B cell (primary cell): ENCODE measurements around the gene LRRIQ3. TPM values are rescaled to one million over a fixed set of nuclear protein-coding genes. Genes with fewer than 3 reads are reported as not detected.

Experiments
- ATAC-seq: fragments of 200-7000 bp; cut with Tn5 transposase; one replicate; pipeline ENCODE4 v1.10.0; 2021; ENCODE audit warnings: low read depth, mild to moderate bottlenecking, moderate number of reproducible peaks, moderate library complexity
- CTCF ChIA-PET: fragments of 350-600 bp; sonication (Branson Sonifier 250); formaldehyde crosslinking; loops from one replicate; lab custom pipeline; 2021; ENCODE audit warnings: antibody characterized with exemption, inconsistent platforms; lab: Charles Lee
- POLR2A ChIA-PET: fragments of 350-600 bp; sonication (Branson Sonifier 250); formaldehyde crosslinking; loops from one replicate; lab custom pipeline; 2021; ENCODE audit warnings: antibody characterized with exemption; lab: Charles Lee
- DNase-seq: peaks from one replicate; pipeline ENCODE4 v3.0.0; 2013
- H2AFZ ChIP-seq: 2 replicates; pipeline ENCODE4 v1.6.1; 2012; ENCODE audit warnings: mild to moderate bottlenecking, low read depth, low read length; ENCODE audit not compliant: insufficient read depth, poor library complexity, severe bottlenecking
- H3K27ac ChIP-seq, 2 donors: 1 replicate in 1 of 2; 2 replicates in 1 of 2; pipeline ENCODE4 v1.5.1; 2012 to 2013; ENCODE audit warnings: low read length in 2 of 2, mild to moderate bottlenecking in 2 of 2, moderate library complexity in 1 of 2
- H3K27me3 ChIP-seq, 4 experiments: fragments of 200-600 bp in 1 of 4; sonication (generic) in 1 of 4; replicated peaks in 1 of 4; 1 replicate in 2 of 4; 2 replicates in 2 of 4; pipeline versions ENCODE4 v1.6.1 to v1.7.0; 2013 to 2016; ENCODE audit warnings: low read length in 3 of 4, mild to moderate bottlenecking in 2 of 4, mixed read lengths in 1 of 4, moderate library complexity in 1 of 4; ENCODE audit not compliant: insufficient read depth in 4 of 4, control insufficient read depth in 3 of 4; ENCODE audit errors: control extremely low read depth in 1 of 4
- H3K36me3 ChIP-seq, 2 experiments: replicated peaks in 1 of 2; 1 replicate in 1 of 2; 2 replicates in 1 of 2; pipeline versions ENCODE4 v1.6.1 to v1.7.1; 2013; ENCODE audit warnings: low read length in 1 of 2; ENCODE audit not compliant: insufficient read depth in 2 of 2, control insufficient read depth in 1 of 2; ENCODE audit errors: control extremely low read depth in 1 of 2, extremely low read depth in 1 of 2
- H3K4me1 ChIP-seq, 2 donors: fragments of 200-600 bp in 1 of 2; sonication (generic) in 1 of 2; 1 replicate in 1 of 2; 2 replicates in 1 of 2; pipeline versions ENCODE4 v1.5.1 to v1.6.1; 2013 to 2017; ENCODE audit warnings: low read length in 2 of 2; ENCODE audit not compliant: control insufficient read depth in 2 of 2, insufficient read depth in 2 of 2
- H3K4me2 ChIP-seq: replicated peaks from 2 replicates; pipeline ENCODE3; 2012; ENCODE audit warnings: mild to moderate bottlenecking, low read depth, low read length; ENCODE audit not compliant: poor library complexity, severe bottlenecking
- H3K4me3 ChIP-seq, 5 experiments: fragments of 200-600 bp in 1 of 5; sonication (generic) in 1 of 5; 1 replicate in 3 of 5; 2 replicates in 2 of 5; pipeline versions ENCODE4 v1.5.1 to v1.7.0; 2011 to 2016; ENCODE audit warnings: low read length in 4 of 5, mild to moderate bottlenecking in 4 of 5, low read depth in 2 of 5, control low read depth in 1 of 5, moderate library complexity in 1 of 5; ENCODE audit not compliant: insufficient read depth in 1 of 5; ENCODE audit errors: control extremely low read depth in 1 of 5, extremely low read depth in 1 of 5
- H3K79me2 ChIP-seq: fragments of 200-600 bp; sonication (generic); one replicate; pipeline ENCODE4 v1.6.0; 2016; ENCODE audit warnings: low read length; ENCODE audit not compliant: control insufficient read depth, insufficient read depth
- H3K9ac ChIP-seq: fragments of 200-600 bp; sonication (generic); 2 replicates; pipeline ENCODE4 v1.6.1; 2017; ENCODE audit warnings: mild to moderate bottlenecking, low read length, moderate library complexity
- H3K9me3 ChIP-seq, 3 donors: one replicate each; pipeline versions ENCODE4 v1.6.1 to v1.7.1; 2013; ENCODE audit warnings: low read length in 2 of 3; ENCODE audit not compliant: control insufficient read depth in 2 of 3, insufficient read depth in 1 of 3; ENCODE audit errors: control extremely low read depth in 1 of 3
- H4K20me1 ChIP-seq: 2 replicates; pipeline ENCODE4 v1.6.0; 2012; ENCODE audit warnings: mild to moderate bottlenecking, low read length; ENCODE audit not compliant: insufficient read depth, control insufficient read depth, poor library complexity, severe bottlenecking
- H3K27ac Mint-ChIP-seq: one replicate; pipeline ENCODE4 v1.8.0; 2021; ENCODE audit warnings: mixed read lengths
- H3K27me3 Mint-ChIP-seq: one replicate; pipeline ENCODE4 v1.8.0; 2021; ENCODE audit warnings: mixed read lengths
- H3K4me1 Mint-ChIP-seq: one replicate; pipeline ENCODE4 v1.8.0; 2021; ENCODE audit warnings: mixed read lengths
- H3K4me3 Mint-ChIP-seq: one replicate; pipeline ENCODE4 v1.8.0; 2021; ENCODE audit warnings: mixed read lengths
- H3K9me3 Mint-ChIP-seq: one replicate; pipeline ENCODE4 v1.8.0; 2022; ENCODE audit warnings: mixed read lengths; ENCODE audit not compliant: insufficient read depth
- EZH2 ChIP-seq: IDR thresholded peaks from 2 replicates; pipeline ENCODE4 v1.6.1; 2012; ENCODE audit warnings: borderline replicate concordance, low read depth, mild to moderate bottlenecking, moderate library complexity, low read length; ENCODE audit not compliant: insufficient read depth, poor library complexity, severe bottlenecking
- WGBS: methylation state at CpG from one replicate; pipeline ENCODE4 v1.1.5; 2013; ENCODE audit warnings: missing lambda C conversion rate; ENCODE audit not compliant: insufficient coverage; 5-methylcytosine and 5-hydroxymethylcytosine counted together
- intact Hi-C: fragments of 100-400 bp; cut with micrococcal nuclease; formaldehyde crosslinking; loops from one replicate; pipeline ENCODE4 v1.10.0; 2022
- polyA plus RNA-seq: library from polyadenylated mRNA; depleted of rRNA; stranded (reverse); fragments of >200 nt; gene quantifications from 2 replicates; pipeline ENCODE4 v1.2.3, GENCODE V29; 2012
- total RNA-seq, 2 donors: library from RNA; stranded (reverse); fragments of 120-200 nt in 1 of 2; gene quantifications; 1 replicate in 1 of 2; 2 replicates in 1 of 2; pipeline versions ENCODE4 v1.2.3 to v1.2.4, GENCODE V29; 2013 to 2022
- TF ChIP-seq, protein P1 (sequence below): fragments of 200-600 bp; IDR thresholded peaks from one replicate; pipeline ENCODE4 v1.8.0; 2022; ENCODE audit warnings: antibody characterized with exemption, mild to moderate bottlenecking

The LRRIQ3 gene
- total and polyA plus RNA-seq, 2 donors (not counting 1 experiment from before 2014, with no cell fraction given), result 1.1 to 2.2 TPM

GRCh38 chr1:73979684-73980083, 218.3 kb downstream of the LRRIQ3 start:
- Histone ChIP-seq H3K79me2 (no peaks in the 10 kb centered on the region), H3K27ac (no peak overlapping the region), H3K4me3 (no peak overlapping the region), H3K36me3 (no peaks in the 10 kb centered on the region), H3K9ac (no peak overlapping the region), H3K27me3 (no peaks in the 10 kb centered on the region), H3K4me1 (no peaks in the 10 kb centered on the region), H2AFZ (no peak overlapping the region), H3K4me2 (no peak overlapping the region), H3K9me3 (peaks cover 0 to 2% (median 0%) of the 10 kb centered on the region in 3 donors), H4K20me1 (no peaks in the 10 kb centered on the region)
- no peak overlapping the region for H3K4me3 Mint-ChIP-seq
- ATAC-seq (no peak), DNase-seq (no peak)
- intact Hi-C loops, result no loop called here
- ChIA-PET CTCF (interaction anchor here (0.7 kb wide), 1 partner anchor 347 kb away, joined by 3 read pairs; no protein-coding TSS in a partner anchor), POLR2A (no interaction called here)
- no peaks in the 10 kb centered on the region for H3K9me3 Mint-ChIP-seq
- H3K4me1 Mint-ChIP-seq, result no peaks in the 10 kb centered on the region
- H3K27ac Mint-ChIP-seq, result no peak overlapping the region
- WGBS, result 88% methylated on average over 1 of the region's 2 CpGs
- no peaks in the 10 kb centered on the region for H3K27me3 Mint-ChIP-seq
- no peak for TF ChIP-seq EZH2
- TF ChIP-seq, protein P1, sequence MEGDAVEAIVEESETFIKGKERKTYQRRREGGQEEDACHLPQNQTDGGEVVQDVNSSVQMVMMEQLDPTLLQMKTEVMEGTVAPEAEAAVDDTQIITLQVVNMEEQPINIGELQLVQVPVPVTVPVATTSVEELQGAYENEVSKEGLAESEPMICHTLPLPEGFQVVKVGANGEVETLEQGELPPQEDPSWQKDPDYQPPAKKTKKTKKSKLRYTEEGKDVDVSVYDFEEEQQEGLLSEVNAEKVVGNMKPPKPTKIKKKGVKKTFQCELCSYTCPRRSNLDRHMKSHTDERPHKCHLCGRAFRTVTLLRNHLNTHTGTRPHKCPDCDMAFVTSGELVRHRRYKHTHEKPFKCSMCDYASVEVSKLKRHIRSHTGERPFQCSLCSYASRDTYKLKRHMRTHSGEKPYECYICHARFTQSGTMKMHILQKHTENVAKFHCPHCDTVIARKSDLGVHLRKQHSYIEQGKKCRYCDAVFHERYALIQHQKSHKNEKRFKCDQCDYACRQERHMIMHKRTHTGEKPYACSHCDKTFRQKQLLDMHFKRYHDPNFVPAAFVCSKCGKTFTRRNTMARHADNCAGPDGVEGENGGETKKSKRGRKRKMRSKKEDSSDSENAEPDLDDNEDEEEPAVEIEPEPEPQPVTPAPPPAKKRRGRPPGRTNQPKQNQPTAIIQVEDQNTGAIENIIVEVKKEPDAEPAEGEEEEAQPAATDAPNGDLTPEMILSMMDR, result no peak

DNA sequence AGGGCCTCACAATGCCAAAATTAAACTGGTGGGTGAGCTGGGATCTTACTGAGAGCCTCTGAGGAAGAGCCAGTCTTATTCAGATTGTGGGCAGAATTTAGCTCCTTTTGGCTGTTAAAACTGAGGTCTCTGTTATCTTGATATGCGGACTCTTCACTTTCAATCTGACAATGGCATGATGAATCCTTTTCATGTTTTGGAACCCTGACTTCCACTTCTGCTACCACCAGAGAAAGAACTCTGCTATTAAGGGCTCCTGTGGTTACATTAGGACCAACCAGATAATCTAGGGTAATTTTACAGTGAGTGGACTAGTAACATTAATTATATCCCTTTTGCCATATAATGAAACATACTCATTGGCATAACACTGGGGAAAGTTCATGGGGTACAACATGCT, 219.0 kb downstream of the LRRIQ3 start:
- no peaks in the 10 kb centered on the region for H4K20me1 ChIP-seq
- no CpG with 5 or more reads among the region's 1 CpG for WGBS
- POLR2A ChIA-PET, result no interaction called here
- H3K27ac Mint-ChIP-seq, result no peak overlapping the region
- no peaks in the 10 kb centered on the region for H3K27me3 Mint-ChIP-seq
- no peaks in the 10 kb centered on the region for H3K9me3 Mint-ChIP-seq
- H3K4me1 Mint-ChIP-seq, result no peaks in the 10 kb centered on the region
- DNase-seq (no peak), ATAC-seq (no peak)
- intact Hi-C loops, result no loop called here
- H3K27ac ChIP-seq, result no peak overlapping the region
- no peak overlapping the region for H3K9ac ChIP-seq
- no peak overlapping the region for H3K4me2 ChIP-seq
- H3K9me3 ChIP-seq, result peaks cover 0 to 2% (median 0%) of the 10 kb centered on the region in 3 donors
- no peak overlapping the region for H2AFZ ChIP-seq
- no peaks in the 10 kb centered on the region for H3K27me3 ChIP-seq
- H3K4me3 Mint-ChIP-seq, result no peak overlapping the region
- no peaks in the 10 kb centered on the region for H3K4me1 ChIP-seq
- no peaks in the 10 kb centered on the region for H3K36me3 ChIP-seq
- no peak for TF ChIP-seq EZH2
- TF ChIP-seq, protein P1, result no peak
- no peaks in the 10 kb centered on the region for H3K79me2 ChIP-seq
- no peak overlapping the region for H3K4me3 ChIP-seq
- CTCF ChIA-PET, result interaction anchor here (0.7 kb wide), 1 partner anchor 348 kb away, joined by 3 read pairs; no protein-coding TSS in a partner anchor

Other genes starting within 250 kb of the LRRIQ3 start
- gene FPGT, start 66 bp upstream of the LRRIQ3 start, total RNA-seq, result 10.7 and 14.8 TPM in 2 replicates
- 2.1 and 3.7 TPM in 2 replicates for gene FPGT, start 66 bp upstream of the LRRIQ3 start, polyA plus RNA-seq
- gene TNNI3K, start 37.2 kb upstream of the LRRIQ3 start, total RNA-seq, result 0.52 TPM in 1 of 2 replicates, not detected in the other
- gene TNNI3K, start 37.2 kb upstream of the LRRIQ3 start, polyA plus RNA-seq, result 0.88 and 3.1 TPM in 2 replicates